Upper lobe of left lung (tissue), 6 donors: ENCODE data around the gene MAP3K10. TPM values are rescaled to one million over a fixed set of nuclear protein-coding genes. Genes with fewer than 3 reads are reported as not detected.

Experiments
- ATAC-seq, 2 donors: fragments of 200-7000 bp; cut with Tn5 transposase; one replicate each; pipeline ENCODE4 v1.9.1; 2022; ENCODE audit warnings: mild to moderate bottlenecking in 2 of 2, moderate library complexity in 2 of 2; ENCODE audit not compliant: low FRiP score in 2 of 2
- DNase-seq, 2 donors: peaks; one replicate each; pipeline ENCODE4 v3.0.0-alpha.2; 2019 to 2020
- H3K27ac ChIP-seq, 4 donors: fragments of 200-600 bp; sonication (generic); one replicate each; pipeline ENCODE4 v1.5.1; 2016 to 2019
- H3K27me3 ChIP-seq, 4 donors: fragments of 200-600 bp; sonication (generic); one replicate each; pipeline ENCODE4 v1.5.1; 2017 to 2019
- H3K36me3 ChIP-seq, 4 donors: fragments of 200-600 bp; sonication (generic); one replicate each; pipeline ENCODE4 v1.5.1; 2016 to 2019
- H3K4me1 ChIP-seq, 4 donors: fragments of 200-600 bp; sonication (generic); one replicate each; pipeline ENCODE4 v1.5.1; 2018 to 2019
- H3K4me3 ChIP-seq, 4 donors: fragments of 200-600 bp; sonication (generic); one replicate each; pipeline ENCODE4 v1.5.1; 2017 to 2019; ENCODE audit warnings: mild to moderate bottlenecking in 2 of 4, moderate library complexity in 1 of 4
- H3K9me3 ChIP-seq, 4 donors: fragments of 200-600 bp; sonication (generic); one replicate each; pipeline ENCODE4 v1.5.1; 2018 to 2019
- CTCF ChIP-seq, 6 experiments: fragments of 450-650 bp in 4 of 6; fragments of 200-600 bp in 2 of 6; sonication (generic) in 2 of 6; IDR thresholded peaks; one replicate each; pipeline ENCODE4 v1.5.1; 2016 to 2019; ENCODE audit warnings: antibody characterized with exemption in 6 of 6
- EP300 ChIP-seq, 4 donors: sonication (generic); formaldehyde crosslinking; IDR thresholded peaks; one replicate each; pipeline ENCODE4 v1.5.1; 2017; ENCODE audit warnings: antibody characterized with exemption in 4 of 4, control low read depth in 2 of 4
- POLR2A ChIP-seq, 4 donors: fragments of 450-650 bp; IDR thresholded peaks; one replicate each; pipeline ENCODE4 v1.5.1; 2016 to 2017; ENCODE audit warnings: antibody characterized with exemption in 4 of 4, mild to moderate bottlenecking in 2 of 4
- POLR2AphosphoS5 ChIP-seq, 2 donors: sonication (generic); formaldehyde crosslinking; IDR thresholded peaks; one replicate each; pipeline ENCODE4 v1.5.1; 2017; ENCODE audit warnings: antibody characterized with exemption in 2 of 2
- WGBS, 2 donors: methylation state at CpG; one replicate each; pipeline ENCODE4 v1.1.5; 2017 to 2018; 5-methylcytosine and 5-hydroxymethylcytosine counted together
- total RNA-seq, 6 donors: library from RNA; depleted of rRNA in 4 of 6; stranded (reverse); fragments of >200 nt in 4 of 6; gene quantifications; one replicate each; pipeline versions ENCODE4 v1.1.0 to v1.2.1, GENCODE V29; 2016 to 2021
- donor health status: DM: no; HTN: no; CAD: no; lungs with moderate emphysema.
- donor health status: DM: no; HTN: yes; CAD: no; lungs with severe emphysema.

The MAP3K10 gene
- total RNA-seq, 6 donors from 2014 or later = 9.0 to 56.6 (median 18.4) TPM

- WGBS, 2 donors = 93 to 95% methylated on average over 16 of the region's 16 CpGs
- H3K4me1 ChIP-seq = peaks cover 19 to 34% (median 21%) of the 10 kb centered on the region in 4 donors
- H3K27me3 ChIP-seq = no peaks in the 10 kb centered on the region
- ATAC-seq (peak in 1 of 2 donors; percentile 4), DNase-seq (peak in 1 of 2 donors; percentile 77)
- H3K36me3 ChIP-seq = peaks cover 0 to 19% (median 8%) of the 10 kb centered on the region in 4 donors
- TF ChIP-seq CTCF (IDR thresholded peaks at IDR 0.05) (no peak), POLR2AphosphoS5 (IDR thresholded peaks at IDR 0.05) (no peak), POLR2A (IDR thresholded peaks at IDR 0.05) (no peak), EP300 (IDR thresholded peaks at IDR 0.05) (no peak)
- no peak overlapping the region for H3K27ac ChIP-seq
- H3K9me3 ChIP-seq = no peaks in the 10 kb centered on the region
- no peak overlapping the region for H3K4me3 ChIP-seq
Observed at GRCh38 chr19:40246292-40247073, 55.3 kb downstream of the MAP3K10 start.

- ATAC-seq = no peak
- Histone ChIP-seq H3K27me3 (no peaks in the 10 kb centered on the region), H3K4me1 (peaks cover 17 to 31% (median 17%) of the 10 kb centered on the region in 4 donors), H3K36me3 (peaks cover 0 to 19% (median 3%) of the 10 kb centered on the region in 4 donors), H3K4me3 (no peak overlapping the region), H3K27ac (no peak overlapping the region), H3K9me3 (no peaks in the 10 kb centered on the region)
- DNase-seq = no peak
- TF ChIP-seq EP300 (IDR thresholded peaks at IDR 0.05) = no peak
- TF ChIP-seq POLR2A (IDR thresholded peaks at IDR 0.05) = no peak
- no peak for TF ChIP-seq CTCF (IDR thresholded peaks at IDR 0.05)
- no peak for TF ChIP-seq POLR2AphosphoS5 (IDR thresholded peaks at IDR 0.05)
- WGBS, 2 donors = 60 to 88% methylated on average over 2 to 6 of the region's 6 CpGs
Observed at GRCh38 chr19:40247178-40247577, 56.0 kb downstream of the MAP3K10 start.

- peaks cover 0 to 24% (median 2%) of the 10 kb centered on the region in 4 donors for H3K36me3 ChIP-seq
- peaks cover 10 to 24% (median 11%) of the 10 kb centered on the region in 4 donors for H3K4me1 ChIP-seq
- no peaks in the 10 kb centered on the region for H3K9me3 ChIP-seq
- no peak overlapping the region for H3K4me3 ChIP-seq
- no peaks in the 10 kb centered on the region for H3K27me3 ChIP-seq
- WGBS, 2 donors = 86 to 100% methylated on average over 1 to 12 of the region's 12 CpGs
- DNase-seq = peak in 1 of 2 donors; percentile 6
- ATAC-seq = no peak
- no peak overlapping the region for H3K27ac ChIP-seq
- TF ChIP-seq POLR2AphosphoS5 (IDR thresholded peaks at IDR 0.05) (no peak), EP300 (IDR thresholded peaks at IDR 0.05) (no peak), POLR2A (IDR thresholded peaks at IDR 0.05) (no peak), CTCF (IDR thresholded peaks at IDR 0.05) (no peak)
Observed at GRCh38 chr19:40247735-40248262, 56.6 kb downstream of the MAP3K10 start.

GRCh38 chr19:40249201-40249600, 58.0 kb downstream of the MAP3K10 start:
- Histone ChIP-seq H3K4me3 (no peak overlapping the region), H3K36me3 (peaks cover 0 to 36% (median 11%) of the 10 kb centered on the region in 4 donors), H3K27ac (no peak overlapping the region), H3K9me3 (no peaks in the 10 kb centered on the region), H3K4me1 (peaks cover 4 to 24% (median 10%) of the 10 kb centered on the region in 4 donors), H3K27me3 (no peaks in the 10 kb centered on the region)
- no peak for ATAC-seq
- DNase-seq = peak in 1 of 2 donors; percentile 46
- TF ChIP-seq POLR2AphosphoS5 (IDR thresholded peaks at IDR 0.05) (no peak), POLR2A (IDR thresholded peaks at IDR 0.05) (no peak), CTCF (IDR thresholded peaks at IDR 0.05) (no peak), EP300 (IDR thresholded peaks at IDR 0.05) (no peak)
- WGBS, 2 donors = 82 to 84% methylated on average over 5 to 8 of the region's 10 CpGs
